ENCODE measurements around the gene LUC7L3.

DNA sequence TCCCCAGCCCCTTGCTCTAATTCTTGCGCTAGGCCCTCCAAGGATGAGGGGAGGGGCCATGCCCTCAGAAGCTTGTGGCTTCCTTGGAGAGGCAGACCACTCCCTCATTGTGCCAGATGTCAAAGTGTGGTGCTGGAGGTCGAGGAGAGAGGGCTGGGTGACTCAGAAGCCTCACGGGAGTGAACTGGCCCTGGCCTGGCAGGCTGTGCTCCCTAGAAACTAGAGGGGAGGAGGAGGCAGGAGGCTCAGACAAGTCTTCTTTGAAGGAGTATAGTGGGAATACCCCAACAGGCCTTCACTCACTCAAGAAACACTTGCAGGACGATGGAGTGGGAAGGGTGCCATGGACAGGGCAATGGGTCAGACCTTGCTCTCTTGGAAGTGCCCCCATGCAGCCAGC, 30.2 kb upstream of the LUC7L3 start:
- TF ChIP-seq, protein P1, sequence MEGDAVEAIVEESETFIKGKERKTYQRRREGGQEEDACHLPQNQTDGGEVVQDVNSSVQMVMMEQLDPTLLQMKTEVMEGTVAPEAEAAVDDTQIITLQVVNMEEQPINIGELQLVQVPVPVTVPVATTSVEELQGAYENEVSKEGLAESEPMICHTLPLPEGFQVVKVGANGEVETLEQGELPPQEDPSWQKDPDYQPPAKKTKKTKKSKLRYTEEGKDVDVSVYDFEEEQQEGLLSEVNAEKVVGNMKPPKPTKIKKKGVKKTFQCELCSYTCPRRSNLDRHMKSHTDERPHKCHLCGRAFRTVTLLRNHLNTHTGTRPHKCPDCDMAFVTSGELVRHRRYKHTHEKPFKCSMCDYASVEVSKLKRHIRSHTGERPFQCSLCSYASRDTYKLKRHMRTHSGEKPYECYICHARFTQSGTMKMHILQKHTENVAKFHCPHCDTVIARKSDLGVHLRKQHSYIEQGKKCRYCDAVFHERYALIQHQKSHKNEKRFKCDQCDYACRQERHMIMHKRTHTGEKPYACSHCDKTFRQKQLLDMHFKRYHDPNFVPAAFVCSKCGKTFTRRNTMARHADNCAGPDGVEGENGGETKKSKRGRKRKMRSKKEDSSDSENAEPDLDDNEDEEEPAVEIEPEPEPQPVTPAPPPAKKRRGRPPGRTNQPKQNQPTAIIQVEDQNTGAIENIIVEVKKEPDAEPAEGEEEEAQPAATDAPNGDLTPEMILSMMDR (IDR thresholded peaks at IDR 0.05) = no peak
- TF ChIP-seq POLR2A (IDR thresholded peaks at IDR 0.05) = no peak
- no peak for TF ChIP-seq EP300 (IDR thresholded peaks at IDR 0.05)
